Left lung (tissue), 10 donors: ENCODE results near the gene ZNF398. TPM values are rescaled to one million over a fixed set of nuclear protein-coding genes. Genes with fewer than 3 reads are reported as not detected.
"Not testable (repeated sequence)": the region's sequence is repeated elsewhere in the genome, so short reads cannot be mapped to it uniquely, and the experiment has no call there.

Experiments
- ATAC-seq: fragments of 200-7000 bp; cut with Tn5 transposase; one replicate; pipeline ENCODE4 v1.9.1; 2020; ENCODE audit warnings: moderate library complexity
- DNase-seq, 4 donors: peaks; one replicate each; pipeline ENCODE4 v3.0.0-alpha.2; 2013 to 2020
- H3K27ac ChIP-seq, 2 donors: fragments of 200-600 bp; sonication (generic) in 1 of 2; one replicate each; pipeline versions ENCODE4 v1.5.0 to v1.8.0; 2020 to 2021
- H3K27me3 ChIP-seq, 2 donors: fragments of 200-600 bp; sonication (generic) in 1 of 2; one replicate each; pipeline versions ENCODE4 v1.5.0 to v1.8.0; 2020 to 2021
- H3K36me3 ChIP-seq, 2 donors: fragments of 200-600 bp; sonication (generic) in 1 of 2; one replicate each; pipeline versions ENCODE4 v1.5.0 to v1.8.0; 2020 to 2021
- H3K4me1 ChIP-seq, 2 donors: fragments of 200-600 bp; one replicate each; pipeline ENCODE4 v1.8.0; 2021
- H3K4me3 ChIP-seq, 2 donors: fragments of 200-600 bp; sonication (generic) in 1 of 2; one replicate each; pipeline versions ENCODE4 v1.5.0 to v1.8.0; 2020 to 2021; ENCODE audit warnings: mild to moderate bottlenecking in 1 of 2
- H3K9me3 ChIP-seq, 2 donors: fragments of 200-600 bp; sonication (generic) in 1 of 2; one replicate each; pipeline versions ENCODE4 v1.5.0 to v1.8.0; 2020 to 2021
- intact Hi-C, 2 donors: fragments of 100-400 bp; cut with DNase I; formaldehyde crosslinking; loops; one replicate each; pipeline versions ENCODE4 v1.11.2 to v1.14.2; 2022
- polyA plus RNA-seq, 6 donors: library from polyadenylated mRNA; unstranded; fragments of 120-200 nt; gene quantifications; one replicate each; pipeline ENCODE4 v1.2.1, GENCODE V29; 2013; ENCODE audit not compliant: insufficient read length in 6 of 6
- total RNA-seq, 2 donors: library from RNA; stranded (reverse); fragmentation: NEBNext Ultra II Directional; extraction: Animal tissue kit (Norgen Biotek cat#: 25700); gene quantifications; one replicate each; pipeline ENCODE4 v1.2.1, GENCODE V29; 2021
- TF ChIP-seq, protein P1 (sequence below), 2 donors: fragments of 200-600 bp; sonication (generic) in 1 of 2; IDR thresholded peaks; one replicate each; pipeline versions ENCODE4 v1.5.0 to v1.8.0; 2021; ENCODE audit warnings: antibody characterized with exemption in 2 of 2
- donor health status: DM: no; HTN: yes; CAD: no.
- donor health status: DM: no; HTN: no; CAD: no.

Gene ZNF398
- total and polyA plus RNA-seq, 8 donors = 11.2 to 15.6 (median 13.1) TPM

DNA sequence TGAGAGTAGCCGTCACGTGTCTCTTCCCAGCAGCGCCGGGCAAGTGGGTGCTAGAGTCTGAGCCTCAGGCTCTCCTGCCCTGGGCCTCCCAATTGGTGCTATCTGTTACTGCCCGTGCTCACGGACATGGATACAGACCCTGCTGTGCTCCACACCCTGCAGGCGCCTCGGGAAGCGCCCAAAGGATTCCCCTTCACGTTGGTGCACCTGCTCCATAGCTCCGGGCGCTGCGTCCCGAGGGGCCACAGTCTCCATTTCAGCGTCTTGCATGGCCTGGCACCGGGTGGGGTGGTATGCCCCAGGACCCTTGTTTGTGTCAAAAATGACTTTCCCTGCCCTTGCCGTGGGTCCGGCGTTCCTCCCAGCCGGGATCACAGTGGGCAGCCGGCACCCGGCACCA is 78.4 kb downstream of the ZNF398 start:
- Histone ChIP-seq H3K36me3 (peaks cover 0 to 55% of the 10 kb centered on the region in 2 donors), H3K4me1 (no peaks in the 10 kb centered on the region), H3K27me3 (no peaks in the 10 kb centered on the region), H3K4me3 (no peak overlapping the region), H3K9me3 (no peaks in the 10 kb centered on the region), H3K27ac (no peak overlapping the region)
- intact Hi-C loops = no loop called here
- ATAC-seq = no peak
- TF ChIP-seq, protein P1, sequence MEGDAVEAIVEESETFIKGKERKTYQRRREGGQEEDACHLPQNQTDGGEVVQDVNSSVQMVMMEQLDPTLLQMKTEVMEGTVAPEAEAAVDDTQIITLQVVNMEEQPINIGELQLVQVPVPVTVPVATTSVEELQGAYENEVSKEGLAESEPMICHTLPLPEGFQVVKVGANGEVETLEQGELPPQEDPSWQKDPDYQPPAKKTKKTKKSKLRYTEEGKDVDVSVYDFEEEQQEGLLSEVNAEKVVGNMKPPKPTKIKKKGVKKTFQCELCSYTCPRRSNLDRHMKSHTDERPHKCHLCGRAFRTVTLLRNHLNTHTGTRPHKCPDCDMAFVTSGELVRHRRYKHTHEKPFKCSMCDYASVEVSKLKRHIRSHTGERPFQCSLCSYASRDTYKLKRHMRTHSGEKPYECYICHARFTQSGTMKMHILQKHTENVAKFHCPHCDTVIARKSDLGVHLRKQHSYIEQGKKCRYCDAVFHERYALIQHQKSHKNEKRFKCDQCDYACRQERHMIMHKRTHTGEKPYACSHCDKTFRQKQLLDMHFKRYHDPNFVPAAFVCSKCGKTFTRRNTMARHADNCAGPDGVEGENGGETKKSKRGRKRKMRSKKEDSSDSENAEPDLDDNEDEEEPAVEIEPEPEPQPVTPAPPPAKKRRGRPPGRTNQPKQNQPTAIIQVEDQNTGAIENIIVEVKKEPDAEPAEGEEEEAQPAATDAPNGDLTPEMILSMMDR (IDR thresholded peaks at IDR 0.05) = no peak
- DNase-seq = no peak

DNA sequence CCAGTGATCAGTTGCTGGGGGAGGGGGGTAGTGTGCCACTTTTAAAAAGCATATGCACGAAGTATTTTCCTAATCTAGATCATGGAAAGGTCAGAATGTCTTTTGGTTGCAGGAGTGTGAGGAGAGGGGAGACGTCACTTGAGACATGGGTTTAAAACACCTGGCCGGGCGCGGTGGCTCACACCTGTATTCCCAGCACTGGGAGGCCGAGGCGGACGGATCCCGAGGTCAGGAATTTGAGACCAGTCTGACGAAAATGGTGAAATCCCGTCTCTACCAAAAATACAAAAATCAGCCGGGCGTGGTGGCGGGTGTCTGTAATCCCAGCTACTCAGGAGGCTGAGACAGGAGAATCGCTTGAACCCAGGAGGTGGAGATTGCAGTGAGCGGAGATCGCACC is 79.1 kb downstream of the ZNF398 start:
- intact Hi-C loops, H3K9me3 ChIP-seq, ATAC-seq, H3K27ac ChIP-seq, H3K27me3 ChIP-seq, DNase-seq, H3K4me1 ChIP-seq, H3K4me3 ChIP-seq: not testable (repeated sequence)
- peaks cover 0 to 48% of the 10 kb centered on the region in 2 donors for H3K36me3 ChIP-seq

DNA sequence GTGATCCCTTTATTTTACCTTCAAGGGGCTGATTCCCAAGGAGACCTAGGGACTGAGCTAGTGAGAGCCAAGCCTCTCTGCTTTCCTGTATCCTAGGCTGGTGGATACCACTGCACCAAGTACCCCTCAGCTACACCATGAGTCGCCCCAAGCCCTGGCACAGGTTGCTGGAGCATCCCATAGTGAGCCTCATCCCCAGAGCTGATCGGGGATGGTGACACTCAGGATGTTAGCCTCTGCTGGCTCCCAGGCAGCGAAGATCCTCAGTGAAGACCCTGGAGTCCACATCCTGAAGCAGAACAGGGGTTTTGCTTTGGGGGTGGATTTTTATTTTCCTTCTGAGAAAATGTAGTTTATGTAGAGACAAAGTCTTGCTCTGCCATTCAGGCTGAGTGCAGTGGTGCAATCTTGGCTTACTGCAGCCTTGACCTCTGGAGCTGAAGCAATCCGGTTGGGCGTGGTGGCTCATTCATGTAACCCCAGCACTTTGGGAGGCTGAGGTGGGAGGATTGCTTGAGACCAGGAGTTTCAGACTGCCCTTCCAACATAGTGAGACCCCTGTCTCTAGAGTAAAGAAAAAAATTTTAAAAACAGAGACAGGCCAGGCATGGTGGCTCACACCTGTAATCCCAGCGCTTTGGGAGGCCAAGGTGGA is 79.7 kb downstream of the ZNF398 start:
- H3K9me3 ChIP-seq = no peaks in the 10 kb centered on the region
- peaks cover 0 to 42% of the 10 kb centered on the region in 2 donors for H3K36me3 ChIP-seq
- no peaks in the 10 kb centered on the region for H3K4me1 ChIP-seq
- TF ChIP-seq, protein P1 (IDR thresholded peaks at IDR 0.05) = no peak
- no peak overlapping the region for H3K4me3 ChIP-seq
- DNase-seq (no peak), ATAC-seq (no peak)
- intact Hi-C loops = no loop called here
- no peaks in the 10 kb centered on the region for H3K27me3 ChIP-seq
- H3K27ac ChIP-seq = no peak overlapping the region

DNA sequence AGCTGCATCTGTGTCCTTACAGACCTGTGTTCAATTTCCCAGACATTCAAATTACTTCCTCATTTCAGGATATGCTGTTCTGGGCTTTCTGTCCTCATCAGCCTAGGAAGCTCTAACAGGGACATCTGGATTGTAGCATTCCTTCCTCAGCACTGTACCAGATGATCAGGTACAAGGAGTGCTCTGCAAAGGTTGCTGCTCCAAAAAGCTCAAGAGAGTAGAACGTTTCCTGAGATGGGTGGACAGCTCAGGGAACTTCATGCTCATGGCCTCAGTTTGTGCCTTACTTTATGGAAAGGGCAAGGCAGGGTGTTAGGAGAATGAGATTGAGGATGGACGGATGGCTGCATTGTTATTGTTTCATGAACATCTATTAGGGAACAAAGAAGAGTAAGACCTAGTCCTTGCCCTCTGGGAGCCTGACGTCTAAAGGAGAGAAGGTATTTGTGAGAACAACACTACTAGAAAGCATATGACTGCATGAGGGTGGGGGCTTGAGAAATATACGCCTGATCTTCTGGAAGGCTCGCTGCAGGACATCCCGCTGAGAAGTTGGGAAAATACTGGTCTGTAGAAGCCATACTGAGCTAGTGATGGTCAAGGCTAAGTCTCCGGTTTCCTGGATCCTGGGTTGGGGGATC is 81.7 kb downstream of the ZNF398 start:
- DNase-seq (no peak), ATAC-seq (no peak)
- H3K27me3 ChIP-seq = no peaks in the 10 kb centered on the region
- no peak overlapping the region for H3K4me3 ChIP-seq
- TF ChIP-seq, protein P1 (IDR thresholded peaks at IDR 0.05) = no peak
- no peaks in the 10 kb centered on the region for H3K9me3 ChIP-seq
- H3K27ac ChIP-seq = no peak overlapping the region
- intact Hi-C loops = no loop called here
- H3K36me3 ChIP-seq = peaks cover 0 to 24% of the 10 kb centered on the region in 2 donors
- no peaks in the 10 kb centered on the region for H3K4me1 ChIP-seq

DNA sequence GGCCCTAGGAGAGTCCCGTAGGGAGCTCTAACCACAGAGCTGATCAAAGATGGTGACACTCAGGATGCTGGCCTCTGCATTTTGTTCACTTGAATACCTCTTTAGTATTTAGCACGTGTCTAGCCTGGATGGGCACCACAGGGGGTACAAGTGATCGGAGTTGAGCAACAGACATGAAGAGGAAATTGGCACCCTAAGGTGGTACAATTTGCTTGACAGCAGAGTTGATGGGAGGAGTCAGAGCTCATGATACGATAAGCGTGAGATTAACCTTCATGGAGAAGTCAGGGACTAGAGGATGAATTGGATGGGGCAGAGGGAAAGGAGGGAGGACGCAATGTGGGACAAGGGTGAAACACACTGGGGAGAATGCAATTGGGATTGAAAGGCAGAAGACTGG is 82.3 kb downstream of the ZNF398 start:
- no peak overlapping the region for H3K4me3 ChIP-seq
- H3K27me3 ChIP-seq = no peaks in the 10 kb centered on the region

More for the DNA sequence above, 82.3 kb downstream of the ZNF398 start:
- no peak for ATAC-seq
- intact Hi-C loops = no loop called here
- peaks cover 0 to 18% of the 10 kb centered on the region in 2 donors for H3K36me3 ChIP-seq
- H3K9me3 ChIP-seq = no peaks in the 10 kb centered on the region
- H3K4me1 ChIP-seq = no peaks in the 10 kb centered on the region
- TF ChIP-seq, protein P1 (IDR thresholded peaks at IDR 0.05) = no peak
- no peak for DNase-seq
- H3K27ac ChIP-seq = no peak overlapping the region
